ENCODE data around the gene NMNAT2.

- no peak for TF ChIP-seq CTCF (IDR thresholded peaks at IDR 0.05)
- TF ChIP-seq POLR2A (IDR thresholded peaks at IDR 0.05) = no peak
Observed at GRCh38 chr1:183210681-183211080, 207.5 kb downstream of the NMNAT2 start.

Measured in body of pancreas (tissue), 4 donors.